ENCODE results near the gene LRG1. TPM values are rescaled to one million over a fixed set of nuclear protein-coding genes. Genes with fewer than 3 reads are reported as not detected.

LRG1 gene
- total and polyA plus RNA-seq, 2 of the 13 experiments (the other 11 are each of a cell fraction or from before 2014, with no cell fraction given), result 12.0 to 39.3 TPM

DNA sequence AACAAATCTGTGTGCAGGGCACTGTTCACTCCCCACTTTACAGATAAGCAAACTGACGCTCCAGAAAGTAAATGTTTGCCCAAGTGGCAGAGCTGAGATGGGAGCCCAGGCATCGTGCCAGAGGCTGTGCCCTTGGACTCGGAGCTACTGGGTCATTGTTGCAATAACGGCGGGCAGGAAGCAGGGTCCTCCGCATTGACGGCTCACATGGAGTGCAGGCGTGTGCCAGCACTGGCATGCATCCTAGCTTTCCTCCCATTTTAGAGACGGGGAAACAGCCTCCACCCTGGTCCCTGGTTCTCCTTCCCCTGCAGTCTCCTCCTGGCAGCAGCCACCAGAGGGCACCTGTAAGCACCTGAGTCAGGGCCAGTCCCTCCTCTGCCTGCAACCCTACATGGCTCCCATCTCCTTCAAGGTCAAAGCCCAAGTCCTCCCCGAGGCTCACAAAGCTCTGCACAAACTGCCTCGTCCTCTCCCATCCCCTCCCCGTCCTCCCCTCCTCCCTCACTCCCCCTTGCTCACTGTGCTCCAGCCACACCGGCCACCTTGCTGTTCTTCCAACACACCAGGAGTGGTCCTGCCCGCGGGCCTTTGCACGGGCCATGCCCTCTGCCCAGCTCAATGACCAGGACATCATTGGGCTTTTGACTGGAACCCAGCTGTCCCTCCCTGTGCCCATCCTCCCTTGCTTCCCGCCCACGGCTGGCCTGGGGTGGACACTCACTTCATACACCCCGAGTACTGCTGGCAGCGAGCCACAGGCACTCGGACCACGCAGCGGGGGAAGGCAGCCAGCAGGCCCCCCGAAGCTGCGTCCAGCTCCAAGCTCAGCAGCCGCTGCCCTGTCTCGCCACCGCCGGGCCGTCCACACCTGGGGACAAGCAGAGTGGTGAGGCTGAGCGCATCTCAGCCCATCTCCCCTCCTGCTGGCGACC lies 7.7 kb upstream of the LRG1 start (continued):
- TF ChIP-seq, protein P1, sequence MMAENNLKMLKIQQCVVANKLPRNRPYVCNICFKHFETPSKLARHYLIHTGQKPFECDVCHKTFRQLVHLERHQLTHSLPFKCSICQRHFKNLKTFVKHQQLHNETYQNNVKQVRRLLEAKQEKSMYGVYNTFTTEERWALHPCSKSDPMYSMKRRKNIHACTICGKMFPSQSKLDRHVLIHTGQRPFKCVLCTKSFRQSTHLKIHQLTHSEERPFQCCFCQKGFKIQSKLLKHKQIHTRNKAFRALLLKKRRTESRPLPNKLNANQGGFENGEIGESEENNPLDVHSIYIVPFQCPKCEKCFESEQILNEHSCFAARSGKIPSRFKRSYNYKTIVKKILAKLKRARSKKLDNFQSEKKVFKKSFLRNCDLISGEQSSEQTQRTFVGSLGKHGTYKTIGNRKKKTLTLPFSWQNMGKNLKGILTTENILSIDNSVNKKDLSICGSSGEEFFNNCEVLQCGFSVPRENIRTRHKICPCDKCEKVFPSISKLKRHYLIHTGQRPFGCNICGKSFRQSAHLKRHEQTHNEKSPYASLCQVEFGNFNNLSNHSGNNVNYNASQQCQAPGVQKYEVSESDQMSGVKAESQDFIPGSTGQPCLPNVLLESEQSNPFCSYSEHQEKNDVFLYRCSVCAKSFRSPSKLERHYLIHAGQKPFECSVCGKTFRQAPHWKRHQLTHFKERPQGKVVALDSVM (CRISPR knock-in tag; IDR thresholded peaks at IDR 0.05), result 0 out of 2 replicates have a peak, but pooled peaks have one; percentile 22
- TF ChIP-seq STAG1 (CRISPR knock-in tag; IDR thresholded peaks at IDR 0.05), result peak; percentile 26; the same call in 1 of the 2 replicates
- TF ChIP-seq GTF3A (CRISPR knock-in tag; conservative IDR thresholded peaks at IDR 0.05), result no peak
- peak; percentile 64 for TF ChIP-seq ZFP36 (IDR thresholded peaks at IDR 0.05; ENCODE audit: borderline replicate concordance, low read depth, low read length, partially characterized antibody)
- TF ChIP-seq KDM6A (CRISPR knock-in tag; IDR thresholded peaks at IDR 0.05; ENCODE audit: low read depth), result no peak
- TF ChIP-seq NFYB (CRISPR knock-in tag; IDR thresholded peaks at IDR 0.05), result no peak
- TF ChIP-seq, protein P2, sequence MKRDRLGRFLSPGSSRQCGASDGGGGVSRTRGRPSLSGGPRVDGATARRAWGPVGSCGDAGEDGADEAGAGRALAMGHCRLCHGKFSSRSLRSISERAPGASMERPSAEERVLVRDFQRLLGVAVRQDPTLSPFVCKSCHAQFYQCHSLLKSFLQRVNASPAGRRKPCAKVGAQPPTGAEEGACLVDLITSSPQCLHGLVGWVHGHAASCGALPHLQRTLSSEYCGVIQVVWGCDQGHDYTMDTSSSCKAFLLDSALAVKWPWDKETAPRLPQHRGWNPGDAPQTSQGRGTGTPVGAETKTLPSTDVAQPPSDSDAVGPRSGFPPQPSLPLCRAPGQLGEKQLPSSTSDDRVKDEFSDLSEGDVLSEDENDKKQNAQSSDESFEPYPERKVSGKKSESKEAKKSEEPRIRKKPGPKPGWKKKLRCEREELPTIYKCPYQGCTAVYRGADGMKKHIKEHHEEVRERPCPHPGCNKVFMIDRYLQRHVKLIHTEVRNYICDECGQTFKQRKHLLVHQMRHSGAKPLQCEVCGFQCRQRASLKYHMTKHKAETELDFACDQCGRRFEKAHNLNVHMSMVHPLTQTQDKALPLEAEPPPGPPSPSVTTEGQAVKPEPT (CRISPR knock-in tag; IDR thresholded peaks at IDR 0.05; ENCODE audit: low read depth), result no peak
- TF ChIP-seq SAP130 (CRISPR knock-in tag; IDR thresholded peaks at IDR 0.05; ENCODE audit: low read depth), result no peak
- TF ChIP-seq, protein P3, sequence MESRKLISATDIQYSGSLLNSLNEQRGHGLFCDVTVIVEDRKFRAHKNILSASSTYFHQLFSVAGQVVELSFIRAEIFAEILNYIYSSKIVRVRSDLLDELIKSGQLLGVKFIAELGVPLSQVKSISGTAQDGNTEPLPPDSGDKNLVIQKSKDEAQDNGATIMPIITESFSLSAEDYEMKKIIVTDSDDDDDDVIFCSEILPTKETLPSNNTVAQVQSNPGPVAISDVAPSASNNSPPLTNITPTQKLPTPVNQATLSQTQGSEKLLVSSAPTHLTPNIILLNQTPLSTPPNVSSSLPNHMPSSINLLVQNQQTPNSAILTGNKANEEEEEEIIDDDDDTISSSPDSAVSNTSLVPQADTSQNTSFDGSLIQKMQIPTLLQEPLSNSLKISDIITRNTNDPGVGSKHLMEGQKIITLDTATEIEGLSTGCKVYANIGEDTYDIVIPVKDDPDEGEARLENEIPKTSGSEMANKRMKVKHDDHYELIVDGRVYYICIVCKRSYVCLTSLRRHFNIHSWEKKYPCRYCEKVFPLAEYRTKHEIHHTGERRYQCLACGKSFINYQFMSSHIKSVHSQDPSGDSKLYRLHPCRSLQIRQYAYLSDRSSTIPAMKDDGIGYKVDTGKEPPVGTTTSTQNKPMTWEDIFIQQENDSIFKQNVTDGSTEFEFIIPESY (CRISPR knock-in tag; IDR thresholded peaks at IDR 0.05), result peak; percentile 58; the same call in 1 of the 2 replicates
- no peak for TF ChIP-seq PHB2 (IDR thresholded peaks at IDR 0.05; ENCODE audit: partially characterized antibody)
- TF ChIP-seq ZFP82 (CRISPR knock-in tag; IDR thresholded peaks at IDR 0.05; ENCODE audit: borderline replicate concordance), result no peak
- TF ChIP-seq, protein P4, sequence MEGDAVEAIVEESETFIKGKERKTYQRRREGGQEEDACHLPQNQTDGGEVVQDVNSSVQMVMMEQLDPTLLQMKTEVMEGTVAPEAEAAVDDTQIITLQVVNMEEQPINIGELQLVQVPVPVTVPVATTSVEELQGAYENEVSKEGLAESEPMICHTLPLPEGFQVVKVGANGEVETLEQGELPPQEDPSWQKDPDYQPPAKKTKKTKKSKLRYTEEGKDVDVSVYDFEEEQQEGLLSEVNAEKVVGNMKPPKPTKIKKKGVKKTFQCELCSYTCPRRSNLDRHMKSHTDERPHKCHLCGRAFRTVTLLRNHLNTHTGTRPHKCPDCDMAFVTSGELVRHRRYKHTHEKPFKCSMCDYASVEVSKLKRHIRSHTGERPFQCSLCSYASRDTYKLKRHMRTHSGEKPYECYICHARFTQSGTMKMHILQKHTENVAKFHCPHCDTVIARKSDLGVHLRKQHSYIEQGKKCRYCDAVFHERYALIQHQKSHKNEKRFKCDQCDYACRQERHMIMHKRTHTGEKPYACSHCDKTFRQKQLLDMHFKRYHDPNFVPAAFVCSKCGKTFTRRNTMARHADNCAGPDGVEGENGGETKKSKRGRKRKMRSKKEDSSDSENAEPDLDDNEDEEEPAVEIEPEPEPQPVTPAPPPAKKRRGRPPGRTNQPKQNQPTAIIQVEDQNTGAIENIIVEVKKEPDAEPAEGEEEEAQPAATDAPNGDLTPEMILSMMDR (CRISPR knock-in tag; IDR thresholded peaks at IDR 0.05), result peak; percentile 60
- no peak for TF ChIP-seq JUN (CRISPR knock-in tag; IDR thresholded peaks at IDR 0.05)
